Epithelial cell of proximal tubule (primary cell): ENCODE results near the gene LSM6. TPM values are rescaled to one million over a fixed set of nuclear protein-coding genes. Genes with fewer than 3 reads are reported as not detected.

ENCODE experiments used
- DNase-seq: peaks from one replicate; pipeline ENCODE4 v3.0.0-alpha.2; 2011; ENCODE audit warnings: low read depth
- H3K4me3 ChIP-seq: 2 replicates; pipeline ENCODE4 v1.5.1; 2011; ENCODE audit warnings: low read depth, mild to moderate bottlenecking, low read length
- total RNA-seq: library from RNA; depleted of rRNA; stranded (reverse); fragments of >200 nt; gene quantifications from 2 replicates; pipeline ENCODE4 v1.2.3, GENCODE V29; 2015
- TF ChIP-seq, protein P1 (sequence below): conservative IDR thresholded peaks from 2 replicates; pipeline ENCODE4 v1.5.1; 2012; ENCODE audit warnings: low read depth, mild to moderate bottlenecking, low read length

Gene LSM6
- total RNA-seq, 1 donor from 2014 or later: 63.8 TPM

DNA sequence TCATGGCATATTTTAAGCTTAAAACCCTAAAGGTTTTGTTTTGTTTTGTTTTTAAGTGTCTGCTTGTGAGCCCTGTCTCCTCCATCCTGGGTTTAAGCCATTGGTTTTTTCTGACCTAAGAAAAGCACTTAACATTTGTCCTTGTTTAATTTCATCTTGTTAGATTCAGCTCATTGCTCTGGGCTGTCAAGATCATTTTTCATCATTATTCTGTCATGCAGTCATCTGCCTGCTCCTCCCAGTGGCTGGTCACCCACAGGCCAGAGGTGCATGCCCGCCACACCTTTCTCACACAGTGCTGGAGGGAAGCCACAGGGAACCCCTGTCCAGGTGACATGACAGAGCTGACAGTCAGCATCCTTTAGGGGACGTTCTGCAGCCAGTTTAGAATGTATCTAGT, 27.1 kb downstream of the LSM6 start:
- H3K4me3 ChIP-seq: no peak overlapping the region
- TF ChIP-seq, protein P1, sequence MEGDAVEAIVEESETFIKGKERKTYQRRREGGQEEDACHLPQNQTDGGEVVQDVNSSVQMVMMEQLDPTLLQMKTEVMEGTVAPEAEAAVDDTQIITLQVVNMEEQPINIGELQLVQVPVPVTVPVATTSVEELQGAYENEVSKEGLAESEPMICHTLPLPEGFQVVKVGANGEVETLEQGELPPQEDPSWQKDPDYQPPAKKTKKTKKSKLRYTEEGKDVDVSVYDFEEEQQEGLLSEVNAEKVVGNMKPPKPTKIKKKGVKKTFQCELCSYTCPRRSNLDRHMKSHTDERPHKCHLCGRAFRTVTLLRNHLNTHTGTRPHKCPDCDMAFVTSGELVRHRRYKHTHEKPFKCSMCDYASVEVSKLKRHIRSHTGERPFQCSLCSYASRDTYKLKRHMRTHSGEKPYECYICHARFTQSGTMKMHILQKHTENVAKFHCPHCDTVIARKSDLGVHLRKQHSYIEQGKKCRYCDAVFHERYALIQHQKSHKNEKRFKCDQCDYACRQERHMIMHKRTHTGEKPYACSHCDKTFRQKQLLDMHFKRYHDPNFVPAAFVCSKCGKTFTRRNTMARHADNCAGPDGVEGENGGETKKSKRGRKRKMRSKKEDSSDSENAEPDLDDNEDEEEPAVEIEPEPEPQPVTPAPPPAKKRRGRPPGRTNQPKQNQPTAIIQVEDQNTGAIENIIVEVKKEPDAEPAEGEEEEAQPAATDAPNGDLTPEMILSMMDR: no peak
- no peak for DNase-seq

DNA sequence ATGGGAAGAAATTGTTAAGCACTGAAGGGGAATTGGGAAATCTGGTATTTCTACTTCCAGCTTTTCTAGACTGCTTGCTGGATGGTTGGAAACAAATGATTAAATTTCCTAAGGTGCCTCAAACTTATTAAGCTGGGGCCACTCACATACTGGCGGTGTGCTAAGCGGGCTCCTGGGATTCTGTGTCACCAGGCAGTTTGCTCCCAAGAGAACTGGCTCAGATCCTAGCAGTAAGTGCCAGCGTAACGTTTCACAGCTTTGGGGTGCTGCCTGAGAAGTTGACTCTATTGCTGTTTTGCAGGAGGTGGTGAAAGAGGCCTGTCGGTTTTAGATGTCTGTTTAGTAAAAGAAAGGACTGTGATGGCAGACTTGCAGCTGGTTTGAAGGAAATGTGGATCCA, 31.9 kb downstream of the LSM6 start:
- DNase-seq: no peak
- no peak overlapping the region for H3K4me3 ChIP-seq
- TF ChIP-seq, protein P1: no peak

DNA sequence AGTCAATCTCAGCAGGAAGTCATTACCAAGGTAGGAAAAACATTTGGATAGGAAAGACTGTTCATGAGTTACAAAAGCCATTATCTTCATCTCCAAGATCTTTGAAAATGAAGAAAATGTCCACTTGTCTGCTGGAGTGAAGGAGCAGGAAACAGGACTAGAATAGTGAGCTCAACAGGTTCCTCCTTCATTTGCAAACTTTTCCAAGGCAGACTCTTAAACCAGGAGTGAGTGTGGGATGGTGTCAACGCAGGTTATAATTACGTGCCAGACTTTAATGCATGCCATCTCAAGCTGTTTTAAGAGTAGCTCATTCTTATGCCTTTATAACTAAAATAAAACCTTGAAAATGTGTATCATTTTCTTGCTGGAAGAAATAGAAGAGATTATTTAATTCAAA, 35.4 kb downstream of the LSM6 start:
- TF ChIP-seq, protein P1: no peak
- no peak for DNase-seq
- H3K4me3 ChIP-seq: no peak overlapping the region

DNA sequence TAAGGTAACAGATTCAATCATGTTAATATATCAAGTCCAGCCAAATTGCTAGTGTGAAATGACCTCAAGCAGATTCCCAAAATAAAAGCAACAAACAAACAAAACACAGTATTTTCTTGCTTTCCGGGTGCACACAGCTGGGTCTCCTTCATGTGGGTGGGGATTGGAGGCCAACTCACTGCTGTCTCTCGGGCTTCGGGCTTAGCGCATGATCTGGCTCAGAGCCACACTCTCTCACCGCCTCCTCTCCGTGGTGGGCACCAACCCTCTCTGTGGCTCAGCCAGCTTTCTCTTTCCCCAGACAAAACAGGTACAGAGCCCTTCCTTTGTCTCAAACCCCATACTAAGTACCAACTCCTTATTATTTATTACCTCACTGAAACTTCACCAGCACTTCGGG, 35.9 kb downstream of the LSM6 start:
- no peak overlapping the region for H3K4me3 ChIP-seq
- TF ChIP-seq, protein P1: no peak
- DNase-seq: no peak

DNA sequence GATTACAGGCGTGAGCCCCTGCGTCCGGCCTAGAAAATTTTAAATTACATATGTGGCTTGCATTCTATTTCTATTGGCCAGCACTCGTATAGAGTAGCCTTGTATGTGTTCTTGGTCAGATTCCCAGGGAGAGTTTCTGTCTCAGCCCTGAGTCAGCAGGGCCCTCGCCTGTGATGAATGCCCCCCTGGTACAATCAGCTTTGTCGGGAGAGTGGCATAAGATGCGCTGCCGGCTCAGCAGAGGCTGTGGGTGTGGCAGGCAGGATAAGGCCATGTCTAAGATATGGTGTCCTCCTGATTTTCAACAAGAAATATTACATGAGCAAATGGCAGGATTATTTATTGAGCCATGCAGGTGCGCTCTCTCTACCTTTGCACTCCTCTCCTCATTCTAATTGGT, 37.3 kb downstream of the LSM6 start:
- no peak for DNase-seq
- H3K4me3 ChIP-seq: no peak overlapping the region
- TF ChIP-seq, protein P1: no peak

DNA sequence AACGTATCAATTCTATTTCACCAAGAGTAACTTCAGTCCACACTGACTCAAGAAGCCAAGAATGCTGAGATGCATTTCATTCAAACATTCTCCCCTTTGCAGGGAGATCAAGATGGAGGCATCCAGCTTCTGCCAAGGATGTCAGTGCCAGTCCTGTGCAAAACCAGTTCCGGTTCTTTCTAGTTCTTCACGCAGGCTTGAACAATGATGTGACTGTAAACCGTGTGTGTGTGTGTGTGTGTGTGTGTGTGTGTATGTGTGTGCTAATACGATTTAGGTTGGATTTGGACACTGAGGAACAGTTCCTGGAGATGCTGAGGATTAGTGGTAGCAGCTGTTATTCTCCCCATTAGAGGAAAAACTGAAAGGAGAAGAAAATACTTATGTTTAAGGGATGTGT, 38.7 kb downstream of the LSM6 start, which contains the start of gene REELD1:
REELD1 (plus strand) TSS at position 301 of the 400 bp plus-strand sequence. CDS start 2,415 bp downstream, outside the sequence.
- no peak within 1 kb of the TSS for H3K4me3 ChIP-seq
- TF ChIP-seq, protein P1: no peak
- no peak for DNase-seq

DNA sequence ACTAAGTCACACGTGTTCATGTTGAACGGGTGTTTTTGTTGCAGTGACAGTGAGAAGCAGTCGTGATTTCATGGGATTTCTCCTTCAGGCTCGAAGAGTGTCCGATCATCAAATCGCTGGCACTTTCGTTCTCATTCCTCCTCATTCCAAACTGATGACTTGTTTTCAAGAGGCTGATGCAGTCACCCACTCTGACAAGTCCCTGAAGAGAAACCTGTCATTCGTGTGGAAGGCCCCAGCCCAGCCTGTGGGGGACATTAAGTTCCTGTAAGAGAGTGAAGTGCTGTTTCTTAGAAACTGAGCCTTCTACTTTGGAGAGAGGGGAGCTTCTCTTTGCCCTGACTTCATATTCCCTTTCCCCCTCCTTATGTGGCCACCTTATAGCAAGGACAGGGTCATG, 46.8 kb downstream of the LSM6 start:
- DNase-seq: no peak
- H3K4me3 ChIP-seq: no peak overlapping the region
- TF ChIP-seq, protein P1: no peak
